Measurements from ENCODE around the gene TMOD2.
A peak's percentile ranks its signal among the peaks of the same experiment; 100 is the strongest.
"Not testable (repeated sequence)": the region's sequence is repeated elsewhere in the genome, so short reads cannot be mapped to it uniquely, and the experiment has no call there.

TMOD2 gene

DNA sequence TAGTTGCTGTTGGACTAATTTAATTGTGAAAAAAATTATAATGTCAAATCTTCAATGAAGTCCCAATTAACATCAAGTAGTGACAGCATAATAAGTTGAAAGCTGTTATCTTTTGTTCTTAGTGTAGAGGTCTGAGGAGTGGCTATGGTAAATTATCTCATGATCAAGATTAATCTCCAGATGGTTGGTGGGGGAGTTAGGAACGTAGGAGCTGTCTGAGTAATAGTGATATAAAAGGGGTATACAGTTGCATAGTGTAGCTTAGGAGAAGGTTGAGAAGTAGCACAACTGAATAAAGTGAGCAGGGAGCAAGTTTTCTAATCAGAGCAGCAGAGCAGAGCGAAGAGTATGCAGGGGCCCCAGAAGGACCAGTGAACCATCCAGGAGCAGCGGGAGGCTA is 19.5 kb downstream of the TMOD2 start:
- DNase-seq (ENCODE audit: extremely low read depth in 1 of 2, low read depth in 1 of 2) = no peak

DNA sequence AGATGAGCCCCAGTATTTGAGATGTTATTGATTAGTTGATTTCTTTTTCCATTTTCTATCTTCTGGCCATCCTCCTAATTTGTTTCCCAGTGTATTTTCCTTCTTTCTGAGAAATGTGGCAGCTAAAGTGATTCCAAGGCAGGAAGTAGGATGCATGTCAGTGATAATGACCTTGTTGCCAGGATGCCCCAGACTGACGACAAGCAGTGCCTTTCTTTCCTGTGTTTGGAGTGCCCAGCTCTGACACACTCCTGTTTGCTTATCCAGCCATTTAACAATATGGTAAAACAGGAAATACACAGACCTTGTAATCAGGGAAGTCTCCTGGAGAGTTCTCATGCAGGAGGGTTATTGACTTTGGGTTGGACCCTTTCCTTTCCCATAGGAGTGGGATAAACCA is 20.4 kb downstream of the TMOD2 start:
- DNase-seq (ENCODE audit: extremely low read depth in 1 of 2, low read depth in 1 of 2) = no peak

DNA sequence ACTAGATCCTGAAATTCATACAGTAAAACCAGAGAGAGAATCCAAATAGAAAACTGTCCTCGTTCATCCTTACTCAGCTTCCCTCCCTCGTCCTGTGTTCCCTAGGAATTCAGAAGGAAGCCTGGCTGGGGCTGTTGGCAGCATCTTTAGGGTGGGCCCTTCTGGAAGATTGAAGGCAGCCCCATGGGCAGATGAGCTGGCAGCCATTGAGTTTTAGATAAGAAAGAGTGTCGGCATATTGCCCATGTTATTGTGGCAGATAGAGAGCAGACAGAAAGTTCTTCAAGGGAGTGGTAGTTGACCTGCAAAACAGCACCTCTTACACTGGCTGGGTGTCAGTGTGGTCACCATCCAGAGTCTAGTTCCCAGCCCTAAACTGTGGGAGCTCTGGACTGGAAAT is 23.5 kb downstream of the TMOD2 start:
- DNase-seq (ENCODE audit: extremely low read depth in 1 of 2, low read depth in 1 of 2) = no peak

DNA sequence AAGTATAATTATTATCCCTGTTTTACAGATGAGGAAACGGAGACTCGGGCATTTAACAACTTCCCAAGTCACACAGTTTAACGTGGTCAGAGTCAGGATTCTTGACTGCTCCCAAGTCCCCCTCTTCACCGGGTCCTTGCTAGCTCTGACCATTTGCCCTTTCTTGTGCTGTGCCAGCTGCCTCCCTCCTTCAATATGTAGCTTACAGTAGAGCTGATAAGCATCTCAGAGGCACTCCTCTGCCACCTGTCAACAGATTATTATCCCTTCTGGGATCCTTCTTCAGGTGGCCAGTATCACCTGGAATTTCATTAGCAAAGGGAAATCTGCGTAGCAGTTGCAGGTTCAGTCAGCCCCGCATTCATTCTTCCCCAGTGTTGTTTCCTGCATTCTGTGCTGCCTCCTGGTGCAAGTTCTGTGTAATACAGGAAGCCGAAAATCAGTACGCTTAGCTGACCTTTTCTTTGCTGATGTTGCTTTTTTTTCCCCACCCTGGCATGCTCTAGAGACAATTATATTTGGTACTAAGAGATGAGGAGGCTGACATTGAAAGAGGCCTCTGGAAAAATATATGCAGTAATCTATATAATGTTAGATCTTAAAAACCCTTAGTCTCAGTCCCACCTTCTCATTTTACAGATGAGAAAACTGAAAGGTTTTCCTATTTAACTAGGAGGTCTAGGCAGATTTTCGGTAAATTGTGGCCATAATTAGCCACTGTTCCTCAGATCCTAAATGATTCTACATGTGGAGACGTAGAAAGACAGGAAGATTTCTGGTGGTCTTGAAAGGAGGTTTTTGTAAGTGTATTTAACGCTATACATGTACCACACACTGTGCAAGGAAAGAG is 24.8 kb downstream of the TMOD2 start:
- peak in 1 of 2 donors; percentile 25 for DNase-seq (ENCODE audit: extremely low read depth in 1 of 2, low read depth in 1 of 2)

DNA sequence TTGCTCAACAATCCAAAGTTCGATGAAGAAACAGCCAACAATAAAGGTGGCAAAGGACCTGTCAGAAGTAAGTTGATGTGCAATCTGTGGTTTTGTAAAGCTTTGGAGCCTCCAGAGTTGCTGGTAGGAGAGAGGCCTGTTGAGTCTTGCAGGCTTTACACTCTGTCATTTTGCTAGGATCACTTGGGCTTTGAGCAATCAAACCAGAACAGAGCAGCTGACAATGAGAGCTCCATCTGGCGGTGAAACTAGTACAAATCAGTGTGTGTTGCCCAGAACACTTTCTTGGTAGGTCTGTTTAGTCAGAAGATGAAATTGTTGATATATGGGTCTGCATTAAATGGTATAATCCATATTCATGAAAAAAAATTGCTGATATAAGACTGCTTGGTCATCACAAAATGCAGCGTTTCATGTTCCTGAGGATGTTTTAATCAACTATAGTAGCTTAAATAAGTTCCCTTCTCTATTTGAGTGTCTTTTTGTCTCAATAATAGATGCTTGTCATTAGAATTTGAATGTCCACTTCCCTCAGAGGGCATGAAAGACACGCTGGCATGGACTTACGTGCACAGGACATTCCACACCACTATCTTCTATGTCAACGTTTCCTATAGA is 25.7 kb downstream of the TMOD2 start:
- DNase-seq (ENCODE audit: extremely low read depth in 1 of 2, low read depth in 1 of 2) = peak; percentile 22 to 39

- no peak for DNase-seq (ENCODE audit: extremely low read depth in 1 of 2, low read depth in 1 of 2)
These were observed 29.2 kb downstream of the TMOD2 start for GRCh38 chr15:51780636-51781035.

GRCh38 chr15:51781506-51781905 is 30.1 kb downstream of the TMOD2 start:
- no peak for DNase-seq (ENCODE audit: extremely low read depth in 1 of 2, low read depth in 1 of 2)

DNA sequence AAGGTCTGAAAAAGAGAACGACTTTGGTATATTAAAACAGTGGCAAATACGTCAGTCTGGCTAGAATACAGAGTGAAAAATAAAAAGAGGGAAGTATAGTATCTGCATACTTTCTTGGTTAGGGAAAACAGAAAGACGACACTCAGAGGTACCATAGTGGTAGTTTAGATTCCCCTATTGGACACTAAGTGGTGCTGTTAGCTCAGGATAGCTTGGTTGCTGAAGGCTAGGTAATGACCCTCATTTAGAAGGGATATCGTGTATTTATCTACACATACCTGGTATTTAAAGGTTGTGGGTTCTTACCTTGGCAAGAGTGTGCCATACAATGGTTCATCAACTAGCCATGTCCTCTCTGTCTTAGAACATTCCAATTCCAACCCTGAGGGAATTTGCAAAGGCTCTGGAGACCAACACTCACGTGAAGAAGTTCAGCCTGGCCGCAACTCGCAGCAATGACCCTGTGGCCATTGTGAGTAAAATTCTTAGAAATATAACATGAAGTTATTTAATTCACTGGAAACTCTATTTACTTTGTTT is 31.0 kb downstream of the TMOD2 start:
- no peak for DNase-seq (ENCODE audit: extremely low read depth in 1 of 2, low read depth in 1 of 2)

- no peak for DNase-seq (ENCODE audit: extremely low read depth in 1 of 2, low read depth in 1 of 2)
These were observed 32.6 kb downstream of the TMOD2 start for GRCh38 chr15:51783967-51784366.

DNA sequence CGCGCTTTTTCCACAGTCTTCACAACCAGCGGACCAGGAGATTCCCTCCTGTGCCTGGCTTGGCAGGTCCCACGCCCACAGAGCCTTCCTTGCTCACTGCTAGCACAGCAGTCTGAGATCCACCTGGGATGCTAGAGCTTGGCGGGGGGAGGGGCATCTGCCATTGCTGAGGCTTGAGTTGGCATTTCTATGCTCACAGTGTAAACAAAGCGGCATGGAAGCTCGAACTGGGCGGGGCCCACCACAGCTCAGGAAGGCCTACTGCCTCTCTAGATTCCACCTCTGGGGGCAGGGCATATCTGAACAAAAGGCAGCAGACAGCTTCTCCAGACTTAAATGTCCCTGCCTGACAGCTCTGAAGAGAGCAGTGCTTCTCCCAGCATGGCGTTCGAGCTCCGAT is 35.7 kb downstream of the TMOD2 start:
- not testable (repeated sequence) for DNase-seq (ENCODE audit: extremely low read depth in 1 of 2, low read depth in 1 of 2)

- not testable (repeated sequence) for DNase-seq (ENCODE audit: extremely low read depth in 1 of 2, low read depth in 1 of 2)
These were observed 41.1 kb downstream of the TMOD2 start for GRCh38 chr15:51792474-51792873.

GRCh38 chr15:51793521-51794305 is 42.3 kb downstream of the TMOD2 start:
- DNase-seq (ENCODE audit: extremely low read depth in 1 of 2, low read depth in 1 of 2) = no peak

DNA sequence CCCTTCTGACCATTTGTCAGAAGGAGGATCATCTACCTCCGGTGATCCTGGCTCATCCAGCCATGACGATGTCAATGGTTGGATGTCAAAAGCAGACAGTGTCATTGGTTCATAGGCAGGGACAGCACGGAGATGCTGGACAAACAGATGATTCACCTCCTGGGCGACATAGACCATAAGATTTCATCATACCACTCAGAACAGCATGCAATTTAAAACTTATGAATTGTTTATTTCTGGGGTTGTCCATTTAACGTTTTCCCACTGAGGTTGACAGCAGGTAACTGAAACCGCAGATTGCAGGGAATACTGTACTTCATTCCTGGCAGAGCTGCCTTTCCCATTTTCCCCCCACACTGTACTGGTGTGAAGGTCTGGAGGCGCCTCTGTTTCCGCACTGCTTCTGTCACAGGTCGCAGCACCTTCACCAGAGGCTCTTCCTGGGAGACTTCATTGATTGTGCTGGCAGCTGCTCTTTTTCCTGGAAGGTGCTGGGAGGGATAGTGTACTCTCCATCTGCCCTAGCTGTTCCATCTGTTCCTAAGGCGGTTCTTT is 45.5 kb downstream of the TMOD2 start:
- DNase-seq (ENCODE audit: extremely low read depth in 1 of 2, low read depth in 1 of 2) = no peak

DNA sequence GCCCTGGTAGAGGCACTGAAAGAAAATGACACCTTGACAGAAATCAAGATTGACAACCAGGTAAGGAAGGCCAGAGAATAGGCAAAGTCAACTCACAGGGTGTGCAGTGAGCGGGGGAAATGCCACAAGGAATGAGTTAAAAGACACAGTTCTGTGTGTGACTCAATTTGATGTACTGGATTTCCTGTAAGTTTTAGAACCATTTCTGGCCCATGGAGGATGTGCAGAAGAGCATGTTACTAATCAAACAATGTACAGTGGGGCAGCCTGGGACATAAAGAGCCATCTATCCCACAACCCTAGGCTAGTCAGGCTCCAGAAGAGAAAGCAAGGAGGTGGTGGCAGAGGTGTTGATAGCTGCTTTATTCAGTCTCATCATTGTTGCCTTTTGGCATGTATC is 46.9 kb downstream of the TMOD2 start:
- DNase-seq (ENCODE audit: extremely low read depth in 1 of 2, low read depth in 1 of 2) = no peak

- DNase-seq (ENCODE audit: extremely low read depth in 1 of 2, low read depth in 1 of 2) = no peak
These were observed 48.2 kb downstream of the TMOD2 start for GRCh38 chr15:51799282-51800252.

DNA sequence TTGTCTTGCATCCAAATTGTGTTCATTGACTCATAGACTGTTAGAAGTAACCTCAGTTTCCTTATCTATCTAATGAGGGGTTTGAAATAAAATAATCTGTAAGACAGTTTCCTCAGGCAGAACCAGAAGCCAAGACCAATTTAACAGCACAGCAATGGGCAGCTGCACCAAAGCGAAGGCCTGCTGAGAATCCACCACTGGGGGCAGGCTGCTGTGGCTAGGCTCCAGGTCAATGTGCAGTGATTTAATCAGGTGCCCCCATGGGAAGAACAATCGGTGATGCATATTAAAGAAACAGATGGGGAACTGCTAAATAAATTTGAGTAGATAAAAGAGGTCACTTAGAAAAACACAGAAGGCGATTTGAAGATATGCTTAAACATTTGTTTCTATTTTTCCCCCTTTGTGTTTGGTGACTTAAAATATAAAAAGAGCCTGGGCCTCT is 50.0 kb downstream of the TMOD2 start:
- DNase-seq (ENCODE audit: extremely low read depth in 1 of 2, low read depth in 1 of 2) = no peak

GRCh38 chr15:51802593-51802992 is 51.2 kb downstream of the TMOD2 start:
- DNase-seq (ENCODE audit: extremely low read depth in 1 of 2, low read depth in 1 of 2) = no peak

DNA sequence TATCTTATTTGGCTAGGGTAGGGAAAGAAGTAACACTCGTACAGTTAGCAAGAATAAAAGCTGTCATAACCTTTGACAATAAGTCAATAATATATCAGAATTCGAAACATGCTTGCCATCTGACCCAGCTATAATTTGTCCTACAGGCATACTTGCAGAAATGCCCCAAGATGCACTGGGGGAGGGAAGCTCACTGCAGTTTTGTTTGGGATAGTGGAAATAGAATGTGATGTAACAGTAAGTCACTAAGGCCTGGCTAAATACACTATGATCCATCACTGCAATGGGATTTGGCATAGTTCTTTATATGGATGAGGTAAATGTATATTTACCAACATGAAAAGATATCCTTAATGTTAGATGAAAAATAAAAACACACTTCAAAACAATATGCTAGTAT is 52.6 kb downstream of the TMOD2 start:
- no peak for DNase-seq (ENCODE audit: extremely low read depth in 1 of 2, low read depth in 1 of 2)

DNA sequence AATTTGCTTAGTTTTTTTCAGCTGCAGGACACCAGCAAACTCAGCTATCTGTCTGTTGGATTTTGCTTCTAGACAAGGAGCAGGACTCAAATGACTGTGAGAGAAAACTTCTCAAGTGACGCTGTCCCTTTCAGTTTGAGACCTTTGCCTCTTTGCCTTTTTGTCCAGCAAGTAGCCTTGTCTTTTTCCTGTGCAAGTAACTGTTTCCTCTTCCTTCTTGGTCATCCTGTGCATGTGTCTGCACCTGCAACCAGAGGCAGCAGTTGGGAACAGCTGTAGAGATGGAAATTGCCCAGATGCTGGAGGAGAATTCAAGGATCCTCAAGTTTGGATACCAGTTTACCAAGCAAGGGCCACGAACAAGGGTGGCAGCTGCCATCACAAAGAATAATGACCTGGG is 54.7 kb downstream of the TMOD2 start:
- DNase-seq (ENCODE audit: extremely low read depth in 1 of 2, low read depth in 1 of 2) = no peak

GRCh38 chr15:51809457-51809856 is 58.1 kb downstream of the TMOD2 start:
- DNase-seq (ENCODE audit: extremely low read depth in 1 of 2, low read depth in 1 of 2) = no peak
